ENCODE measurements around the gene H3-3A. TPM values are rescaled to one million over a fixed set of nuclear protein-coding genes. Genes with fewer than 3 reads are reported as not detected.
A peak's percentile ranks its signal among the peaks of the same experiment; 100 is the strongest.
"Not testable (repeated sequence)": the region's sequence is repeated elsewhere in the genome, so short reads cannot be mapped to it uniquely, and the experiment has no call there.

H3-3A gene
- total RNA-seq, 1 donor from 2014 or later: 336 TPM

GRCh38 chr1:226083302-226084101, 21.0 kb downstream of the H3-3A start:
- DNase-seq (ENCODE audit: low read depth in 2 of 2): peak; percentile 74

DNA sequence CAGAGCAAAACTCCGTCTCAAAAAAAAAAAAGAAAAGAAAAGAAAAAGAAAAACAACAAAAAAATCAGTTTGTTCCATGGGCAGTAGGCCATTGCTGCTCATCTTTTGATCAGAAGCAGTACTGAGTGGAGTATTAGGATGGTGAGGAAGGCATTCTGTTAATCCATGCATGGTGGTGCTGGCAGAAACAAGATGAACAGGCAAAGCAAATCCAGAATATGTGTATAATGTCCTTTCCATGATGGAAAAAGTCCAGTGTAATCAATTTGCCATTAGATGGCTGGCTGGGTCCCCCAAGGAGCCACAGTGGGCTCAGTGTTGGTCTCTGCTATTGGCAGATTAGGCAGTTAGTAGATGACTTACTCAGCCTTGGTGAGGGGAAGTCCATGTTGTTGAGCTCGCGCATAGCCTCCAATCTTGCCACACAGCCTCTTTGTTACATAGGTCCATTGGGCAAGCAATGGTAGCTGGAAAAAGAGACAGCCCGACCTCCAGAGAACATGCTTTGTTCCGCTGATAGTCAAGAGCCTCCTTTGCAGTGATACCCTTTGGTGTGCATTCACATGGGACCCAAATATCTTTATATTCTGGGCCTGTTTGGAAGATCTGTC, 23.3 kb downstream of the H3-3A start:
- no peak for DNase-seq (ENCODE audit: low read depth in 2 of 2)

- DNase-seq (ENCODE audit: low read depth in 2 of 2): no peak
Measured at GRCh38 chr1:226086776-226087175, 24.3 kb downstream of the H3-3A start.

DNA sequence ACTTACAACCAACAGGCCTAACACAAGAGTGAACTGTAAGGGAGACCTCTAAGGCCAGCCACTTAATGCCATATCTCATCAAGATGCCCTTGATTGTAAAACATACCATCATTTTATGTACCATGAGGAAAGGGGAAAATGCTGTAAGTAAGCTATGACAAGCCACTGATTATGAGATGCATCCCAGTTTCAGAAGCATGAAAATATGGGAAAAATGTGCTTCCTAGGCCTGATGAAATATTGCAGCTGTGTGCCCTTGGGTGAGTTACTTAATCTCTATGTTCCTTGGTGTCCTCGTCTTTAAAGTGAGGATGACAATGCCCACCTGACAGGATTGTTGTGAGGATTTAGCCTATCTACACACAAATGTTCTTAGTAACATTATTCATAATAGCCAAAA, 28.9 kb downstream of the H3-3A start:
- no peak for DNase-seq (ENCODE audit: low read depth in 2 of 2)

DNA sequence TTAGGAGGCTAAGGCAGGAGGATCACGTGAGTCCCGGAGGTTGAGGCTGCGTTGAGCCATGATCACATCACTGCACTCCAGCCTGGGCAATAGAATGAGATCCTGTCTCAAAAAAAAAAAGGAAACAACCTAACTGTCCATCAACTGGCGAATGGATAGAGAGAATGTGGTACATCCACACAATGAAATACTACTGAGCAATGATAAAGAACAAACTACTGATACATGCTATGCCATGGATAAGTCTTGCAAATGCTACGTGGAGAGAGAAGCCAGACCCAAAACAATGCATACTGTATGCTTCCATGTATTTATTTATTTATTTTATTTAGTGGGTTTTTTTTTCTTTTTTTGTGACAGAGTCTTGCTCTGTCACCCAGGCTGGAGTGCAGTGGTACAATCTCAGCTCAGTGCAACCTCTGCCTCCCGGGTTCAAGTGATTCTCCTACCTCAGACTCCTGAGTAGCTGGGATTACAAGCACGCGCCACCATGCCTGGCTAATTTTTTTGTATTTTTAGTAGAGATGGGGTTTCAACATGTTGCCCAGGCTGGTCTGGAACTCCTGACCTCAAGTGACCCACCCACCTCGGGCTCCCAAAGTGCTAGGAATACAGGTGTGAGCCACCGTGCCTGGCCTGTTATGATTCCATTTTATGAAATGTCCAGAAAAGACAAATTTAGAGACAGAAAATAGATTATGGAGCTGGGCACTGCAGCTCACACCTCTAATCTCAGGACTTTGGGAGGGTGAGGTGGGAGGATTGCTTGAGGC, 29.7 kb downstream of the H3-3A start:
- not testable (repeated sequence) for DNase-seq (ENCODE audit: low read depth in 2 of 2)

GRCh38 chr1:226092965-226093364, 30.4 kb downstream of the H3-3A start:
- DNase-seq (ENCODE audit: low read depth in 2 of 2): peak in 1 of 2 donors; percentile 23

DNA sequence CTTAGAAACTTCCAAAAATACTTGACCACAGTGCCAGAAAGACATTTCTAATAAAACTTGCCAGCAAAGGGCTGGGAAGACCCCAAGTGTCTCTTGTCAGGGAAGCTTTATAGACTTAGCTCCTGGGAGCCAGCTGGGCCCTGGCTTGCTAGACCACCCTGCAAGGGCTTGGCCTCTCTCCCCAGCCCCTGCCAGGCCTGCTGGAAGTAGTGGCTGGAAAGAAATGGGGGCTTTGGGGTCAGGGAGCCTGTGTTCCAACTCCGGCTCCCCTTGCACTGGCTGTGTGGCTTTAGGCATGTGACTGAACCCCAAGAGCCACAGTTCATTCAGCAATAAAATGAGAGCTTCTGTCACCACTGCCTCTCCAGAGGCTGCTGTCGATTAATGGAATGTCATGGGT, 31.1 kb downstream of the H3-3A start:
- no peak for DNase-seq (ENCODE audit: low read depth in 2 of 2)

DNA sequence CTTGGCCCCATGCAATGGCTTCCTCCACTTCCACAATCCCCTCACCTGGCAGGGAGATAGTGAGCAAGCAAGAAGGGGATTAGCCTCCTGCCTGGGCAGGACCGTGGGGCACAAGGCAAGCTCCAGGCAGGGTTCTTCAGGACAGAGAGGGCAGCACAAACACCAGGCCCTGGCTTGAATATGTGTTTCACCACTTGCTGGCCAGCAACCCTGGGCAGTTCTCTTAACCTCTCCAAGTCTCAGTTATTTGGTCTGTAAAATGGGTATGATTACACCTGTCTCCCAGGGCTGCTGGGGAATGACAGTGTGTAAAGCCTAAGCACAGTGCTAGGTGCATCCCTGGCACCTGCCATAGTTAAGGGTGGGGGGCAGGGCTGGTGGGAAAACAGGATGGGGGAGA, 31.9 kb downstream of the H3-3A start:
- DNase-seq (ENCODE audit: low read depth in 2 of 2): no peak

DNA sequence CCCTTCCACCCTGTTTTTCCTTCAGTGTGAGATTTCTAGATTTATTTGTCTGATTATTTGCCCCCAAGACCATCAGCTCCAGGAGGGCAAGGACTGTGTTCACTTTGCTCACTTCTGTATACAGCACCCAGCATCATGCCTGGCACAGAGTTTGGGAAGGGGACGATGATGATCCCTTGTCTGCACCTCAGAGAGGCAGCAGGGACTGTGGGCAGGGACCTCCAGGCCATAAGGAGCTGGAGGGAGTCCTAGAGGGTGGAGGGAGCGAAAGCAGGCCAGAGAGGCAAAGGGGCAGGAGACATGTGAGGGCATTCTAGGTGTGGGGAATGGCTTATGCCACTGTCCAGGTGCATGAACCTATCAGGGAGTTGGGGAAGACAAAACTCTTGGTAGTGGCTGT, 32.8 kb downstream of the H3-3A start:
- no peak for DNase-seq (ENCODE audit: low read depth in 2 of 2)

- DNase-seq (ENCODE audit: low read depth in 2 of 2): peak; percentile 70 to 79
Measured at GRCh38 chr1:226097866-226098625, 35.5 kb downstream of the H3-3A start.

- no peak for DNase-seq (ENCODE audit: low read depth in 2 of 2)
Measured at GRCh38 chr1:226098870-226099835, 36.6 kb downstream of the H3-3A start.

DNA sequence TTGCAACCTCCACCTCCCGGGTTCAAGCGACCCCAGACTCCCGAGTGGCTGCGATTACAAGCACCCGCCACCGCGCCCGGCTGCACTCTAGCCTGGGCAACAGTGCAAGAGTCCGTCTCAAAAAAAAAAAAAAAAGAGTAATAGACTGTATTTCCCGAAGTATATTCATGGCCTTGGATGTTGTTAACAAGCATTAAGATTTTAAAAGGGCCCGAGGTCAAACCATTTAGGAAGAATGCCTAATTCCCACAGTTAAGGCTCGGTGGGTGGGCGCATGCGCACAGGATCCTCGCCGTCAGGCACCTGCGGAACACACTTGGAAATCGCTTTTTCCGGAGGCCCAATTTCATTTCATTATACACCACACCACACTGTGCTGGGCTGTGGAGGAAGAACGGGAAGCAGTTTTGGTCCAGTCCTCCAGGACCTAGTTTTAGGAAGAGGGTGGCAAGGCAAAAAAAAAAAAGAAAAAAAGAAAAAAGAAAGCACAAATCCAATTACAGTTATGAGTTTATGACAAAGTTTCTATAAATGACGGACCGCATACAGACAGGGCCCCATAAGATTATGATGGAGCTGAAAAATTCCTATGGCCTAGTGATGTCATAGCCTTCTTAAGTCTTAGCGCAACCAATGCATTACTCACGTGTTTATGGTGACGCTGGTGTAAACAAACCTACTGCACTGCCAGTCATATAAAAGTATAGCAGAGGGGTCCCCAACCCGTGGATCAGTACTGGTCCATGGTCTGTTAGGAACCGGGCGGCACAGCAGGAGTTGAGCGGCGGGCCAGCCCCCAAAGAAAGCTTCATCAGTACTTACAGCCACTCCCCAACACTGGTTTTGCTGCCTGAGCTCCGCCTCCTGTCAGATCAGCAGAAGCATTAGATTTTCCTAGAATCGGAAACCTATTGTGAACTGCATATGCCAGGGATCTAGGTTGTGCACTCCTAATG, 38.2 kb downstream of the H3-3A start:
- peak; percentile 51 to 55 for DNase-seq (ENCODE audit: low read depth in 2 of 2)

- DNase-seq (ENCODE audit: low read depth in 2 of 2): peak in 1 of 2 donors; percentile 36
Measured at GRCh38 chr1:226104671-226105121, 42.2 kb downstream of the H3-3A start.

DNA sequence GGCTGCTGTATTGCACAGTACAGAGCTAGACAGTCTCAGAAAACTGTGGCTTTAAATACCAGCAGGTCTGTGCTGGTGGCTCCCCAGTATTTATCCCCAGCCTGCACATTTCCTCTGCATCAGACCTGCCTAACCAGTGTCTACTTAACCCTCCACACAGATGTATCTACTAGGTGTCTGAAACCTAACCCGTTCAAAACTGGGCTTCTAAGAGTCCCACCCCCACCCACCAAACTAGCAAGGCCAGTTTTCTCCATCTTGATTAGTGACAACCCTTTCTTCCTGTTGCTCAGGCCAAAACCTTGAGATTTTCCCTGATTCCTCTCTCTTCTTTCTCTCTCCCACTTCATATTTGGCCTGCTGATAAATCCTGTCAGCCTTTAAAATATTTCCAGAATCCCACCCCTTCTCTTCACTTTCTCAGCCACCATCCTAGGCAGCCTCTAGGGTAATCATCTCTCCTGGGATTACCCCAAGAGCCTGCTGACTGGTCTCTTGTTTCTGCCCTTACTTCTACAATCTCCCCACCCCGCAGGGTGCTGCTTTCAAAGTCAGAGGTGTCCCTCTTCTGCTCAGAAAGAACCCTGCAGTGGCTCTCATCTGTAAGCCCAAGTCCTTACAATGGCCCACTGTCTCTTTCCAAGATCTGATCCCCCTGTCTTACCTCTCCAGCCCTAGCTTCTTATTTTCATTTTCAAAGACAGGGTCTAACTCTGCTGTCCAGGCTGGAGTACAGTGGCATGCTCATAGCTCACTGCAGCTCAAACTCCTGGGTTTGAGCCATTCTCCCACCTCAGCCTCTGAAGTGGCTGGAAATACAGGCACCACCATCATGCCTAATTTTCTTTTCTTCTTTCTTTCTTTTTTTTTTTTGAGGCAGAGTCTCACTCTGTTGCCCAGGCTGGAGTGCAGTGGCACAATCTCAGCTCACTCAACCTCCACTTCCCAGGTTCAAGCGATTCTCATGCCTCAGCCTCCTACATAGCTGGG, 45.2 kb downstream of the H3-3A start:
- DNase-seq (ENCODE audit: low read depth in 2 of 2): no peak

DNA sequence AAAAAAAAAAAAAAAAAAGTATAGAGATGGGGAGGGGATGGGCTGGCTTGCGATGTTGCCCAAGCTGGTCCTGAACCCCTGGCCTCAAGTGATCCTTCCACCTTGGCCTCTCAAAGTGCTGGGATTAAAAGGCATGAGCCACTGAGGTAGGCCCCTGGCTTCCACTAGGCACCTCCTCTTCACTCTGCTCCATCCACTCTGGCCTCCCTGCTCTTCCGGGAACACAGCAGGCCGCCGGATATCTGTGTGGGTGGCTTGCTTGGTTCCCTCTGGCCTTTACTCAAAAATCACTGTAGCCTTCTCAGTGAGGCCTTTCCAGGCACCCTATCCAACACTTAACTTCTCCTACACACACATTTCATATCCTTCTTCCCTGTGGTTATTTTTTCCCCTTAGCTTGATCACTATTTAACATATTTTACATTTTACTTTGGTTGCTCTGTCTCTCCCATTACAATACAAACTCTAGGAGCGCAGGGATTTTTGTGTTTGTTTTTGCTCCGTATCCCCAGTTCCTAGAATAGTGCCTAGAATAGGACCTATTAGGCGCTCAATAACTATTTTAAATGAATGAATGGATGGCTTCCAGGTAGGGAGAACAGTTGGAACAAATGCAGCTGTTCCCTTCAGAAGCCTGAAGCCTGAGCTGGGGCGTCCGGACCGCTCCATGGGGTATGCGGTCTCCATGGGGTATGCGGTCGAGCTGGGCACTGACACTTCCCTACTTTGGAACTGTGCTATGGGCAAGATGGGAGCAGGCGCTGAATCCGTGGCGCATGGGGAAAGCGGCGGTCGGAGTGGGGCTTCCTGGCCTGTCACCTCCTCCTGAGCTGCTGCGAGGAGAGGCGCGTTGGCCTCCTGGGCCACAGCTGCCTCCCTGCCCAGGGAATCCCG, 46.7 kb downstream of the H3-3A start:
- peak; percentile 11 to 52 for DNase-seq (ENCODE audit: low read depth in 2 of 2)

- DNase-seq (ENCODE audit: low read depth in 2 of 2): peak; percentile 81 to 89
Measured at GRCh38 chr1:226109829-226110248, 47.3 kb downstream of the H3-3A start.
